Omental fat pad (tissue), 4 donors: ENCODE measurements around the gene ZNF138. TPM values are rescaled to one million over a fixed set of nuclear protein-coding genes. Genes with fewer than 3 reads are reported as not detected.
"Not testable (repeated sequence)": the region's sequence is repeated elsewhere in the genome, so short reads cannot be mapped to it uniquely, and the experiment has no call there.

ENCODE experiments used
- ATAC-seq: fragments of 150-250 bp; one replicate; pipeline ENCODE4 v1.9.1; 2016; ENCODE audit warnings: mild to moderate bottlenecking, moderate library complexity; ENCODE audit not compliant: low FRiP score
- DNase-seq: peaks from one replicate; pipeline ENCODE4 v3.0.0-alpha.2; 2019; ENCODE audit warnings: low spot score
- CTCF ChIP-seq, 3 donors: fragments of 450-650 bp; IDR thresholded peaks; one replicate each; pipeline ENCODE4 v1.5.1; 2016 to 2017; ENCODE audit warnings: antibody characterized with exemption in 3 of 3, mild to moderate bottlenecking in 3 of 3, moderate library complexity in 2 of 3
- total RNA-seq, 4 donors: library from RNA; depleted of rRNA; stranded (reverse); fragments of >200 nt; gene quantifications; one replicate each; pipeline ENCODE4 v1.1.0, GENCODE V29; 2016

Gene ZNF138
- total RNA-seq, 4 donors from 2014 or later: 4.1 to 13.9 (median 7.8) TPM

GRCh38 chr7:64774204-64774842, 19.9 kb upstream of the ZNF138 start:
- no peak for ATAC-seq
- no peak for DNase-seq
- TF ChIP-seq CTCF (IDR thresholded peaks at IDR 0.05): no peak

DNA sequence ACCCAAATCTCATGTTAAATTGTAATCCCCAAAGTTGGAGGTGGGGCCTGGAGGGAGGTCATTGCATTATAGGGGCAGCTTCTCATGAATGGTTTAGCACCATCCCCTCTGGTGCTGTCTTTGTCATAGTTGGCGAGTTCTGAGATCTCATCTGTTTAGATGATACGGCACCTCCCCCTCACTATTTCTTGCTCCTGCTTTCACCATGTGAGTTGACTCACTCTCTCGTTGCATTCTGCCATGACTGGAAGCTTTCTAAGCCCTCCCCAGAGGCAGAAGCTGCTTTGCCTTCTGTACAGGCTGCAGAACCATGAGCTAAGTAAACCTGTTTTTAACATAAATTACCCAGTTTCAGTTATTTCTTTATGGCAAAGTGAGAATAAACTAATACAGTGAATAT, 18.9 kb upstream of the ZNF138 start:
- DNase-seq (no peak), ATAC-seq (no peak)
- TF ChIP-seq CTCF (IDR thresholded peaks at IDR 0.05): no peak

DNA sequence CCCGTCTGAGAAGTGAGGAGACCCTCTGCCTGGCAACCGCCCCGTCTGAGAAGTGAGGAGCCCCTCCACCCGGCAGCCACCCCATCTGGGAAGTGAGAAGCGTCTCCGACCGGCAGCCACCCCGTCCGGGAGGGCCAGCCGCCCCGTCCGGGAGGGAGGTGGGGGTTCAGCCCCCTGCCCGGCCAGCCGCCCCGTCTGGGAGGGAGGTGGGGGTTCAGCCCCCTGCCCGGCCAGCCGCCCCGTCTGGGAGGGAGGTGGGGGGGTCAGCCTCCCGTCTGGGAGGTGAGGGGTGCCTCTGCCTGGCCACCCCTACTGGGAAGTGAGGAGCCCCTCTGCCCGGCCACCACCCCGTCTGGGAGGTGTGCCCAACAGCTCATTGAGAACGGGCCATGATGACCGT, 9.4 kb upstream of the ZNF138 start:
- ATAC-seq, DNase-seq: not testable (repeated sequence)

DNA sequence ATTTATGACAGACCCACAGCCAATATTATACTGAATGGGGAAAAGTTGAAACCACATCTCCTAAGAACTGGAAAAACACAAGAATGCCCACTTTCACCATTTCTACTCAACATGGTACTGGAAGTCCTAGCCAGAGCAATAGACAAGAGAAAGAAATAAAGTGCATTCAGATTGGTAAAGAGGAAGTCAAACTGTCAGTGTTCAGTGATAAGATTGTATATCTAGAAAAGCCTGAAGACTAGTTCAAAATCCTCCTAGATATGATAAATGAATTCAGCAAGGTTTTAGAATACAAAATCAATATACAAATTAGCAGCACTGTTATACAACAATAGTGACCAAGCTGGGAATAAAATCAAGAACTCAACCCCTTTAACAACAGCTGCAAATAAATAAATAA, 6.9 kb upstream of the ZNF138 start:
- no peak for DNase-seq
- TF ChIP-seq CTCF (IDR thresholded peaks at IDR 0.05): no peak
- no peak for ATAC-seq

- not testable (repeated sequence) for DNase-seq, ATAC-seq
Observed at GRCh38 chr7:64789241-64789640, 5.0 kb upstream of the ZNF138 start.

GRCh38 chr7:64793106-64793755, 997 bp upstream of the ZNF138 start:
- no peak for TF ChIP-seq CTCF (IDR thresholded peaks at IDR 0.05)
- ATAC-seq: no peak
- no peak for DNase-seq

GRCh38 chr7:64795176-64795575, 948 bp downstream of the ZNF138 start:
- ATAC-seq (no peak), DNase-seq (no peak)
- TF ChIP-seq CTCF (IDR thresholded peaks at IDR 0.05): no peak

DNA sequence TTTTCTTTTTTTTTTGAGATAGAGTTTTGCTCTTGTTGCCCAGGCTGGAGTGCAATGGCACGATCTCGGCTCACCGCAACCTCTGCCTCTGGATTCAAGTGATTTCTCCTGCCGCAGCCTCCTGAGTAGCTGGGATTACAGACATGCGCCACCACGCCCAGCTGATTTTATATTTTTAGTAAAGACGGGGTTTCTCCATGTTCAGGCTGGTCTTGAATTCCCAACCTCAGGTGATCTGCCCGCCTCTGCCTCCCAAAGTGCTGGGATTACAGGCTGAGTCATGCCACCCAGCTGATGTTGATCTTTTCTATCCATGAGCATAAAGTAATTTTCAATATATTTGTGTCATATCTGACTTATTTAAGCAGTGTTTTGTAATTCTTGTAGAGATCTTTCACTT, 4.9 kb downstream of the ZNF138 start:
- not testable (repeated sequence) for DNase-seq, ATAC-seq
